HFFc6 (cell line): ENCODE data around the gene SLC35F1. TPM values are rescaled to one million over a fixed set of nuclear protein-coding genes. Genes with fewer than 3 reads are reported as not detected.

Experiments
- DNase-seq: peaks from one replicate; pipeline ENCODE4 v3.0.0-alpha.2; 2018
- H3K27ac Mint-ChIP-seq: 2 replicates; pipeline ENCODE4 v1.8.0; 2020; ENCODE audit warnings: mild to moderate bottlenecking, mixed read lengths
- H3K27me3 Mint-ChIP-seq: 2 replicates; pipeline ENCODE4 v1.8.0; 2021; ENCODE audit warnings: mild to moderate bottlenecking, moderate library complexity, mixed read lengths; ENCODE audit not compliant: insufficient read depth
- H3K36me3 Mint-ChIP-seq: 2 replicates; pipeline ENCODE4 v1.8.0; 2021; ENCODE audit warnings: low read depth, mixed read lengths
- H3K4me1 Mint-ChIP-seq: 2 replicates; pipeline ENCODE4 v1.8.0; 2020; ENCODE audit warnings: low read depth, mixed read lengths
- H3K4me3 Mint-ChIP-seq: 2 replicates; pipeline ENCODE4 v1.8.0; 2020; ENCODE audit warnings: mild to moderate bottlenecking, moderate library complexity, mixed read lengths
- H3K9me3 Mint-ChIP-seq: 2 replicates; pipeline ENCODE4 v1.8.0; 2020; ENCODE audit warnings: mild to moderate bottlenecking, mixed read lengths
- total RNA-seq, 6 experiments: library from RNA; stranded (reverse); fragmentation: NEBNext Ultra II Directional; extraction: Animal tissue kit (Norgen Biotek cat#: 25700); gene quantifications; 2 replicates in 1 of 6; 3 replicates in 5 of 6; pipeline ENCODE4 v1.2.3, GENCODE V29; 2021
- TF ChIP-seq, protein P1 (sequence below): fragments of 200-600 bp; sonication (generic); IDR thresholded peaks from 2 replicates; pipeline ENCODE4 v1.5.0; 2021; ENCODE audit warnings: antibody characterized with exemption, mild to moderate bottlenecking

Gene SLC35F1
- total RNA-seq, 6 experiments from 2014 or later, result not detected

DNA sequence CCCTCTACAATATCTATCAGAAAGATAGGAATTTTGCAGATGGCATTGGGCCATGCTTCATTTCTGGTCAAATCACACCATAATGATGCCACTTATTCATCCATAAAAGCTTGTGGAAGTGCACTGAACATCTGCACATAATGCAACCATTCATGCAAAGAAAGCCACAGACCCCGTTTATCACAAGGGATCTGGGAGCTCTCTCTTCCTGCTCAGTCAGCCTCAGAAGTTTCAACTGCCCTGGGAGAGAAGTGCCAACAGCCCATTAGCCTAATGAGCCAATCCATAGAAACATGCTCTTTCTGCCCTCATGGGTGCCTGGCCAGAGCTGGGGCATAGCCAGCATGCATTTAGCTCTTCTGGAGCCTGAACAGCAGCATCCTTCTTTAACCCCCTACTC is 85.8 kb downstream of the SLC35F1 start:
- Mint-ChIP-seq H3K4me3 (no peak overlapping the region), H3K27ac (no peak overlapping the region), H3K36me3 (no peaks in the 10 kb centered on the region), H3K27me3 (no peaks in the 10 kb centered on the region), H3K9me3 (peaks cover 19% of the 10 kb centered on the region), H3K4me1 (no peaks in the 10 kb centered on the region)
- DNase-seq, result no peak
- TF ChIP-seq, protein P1, sequence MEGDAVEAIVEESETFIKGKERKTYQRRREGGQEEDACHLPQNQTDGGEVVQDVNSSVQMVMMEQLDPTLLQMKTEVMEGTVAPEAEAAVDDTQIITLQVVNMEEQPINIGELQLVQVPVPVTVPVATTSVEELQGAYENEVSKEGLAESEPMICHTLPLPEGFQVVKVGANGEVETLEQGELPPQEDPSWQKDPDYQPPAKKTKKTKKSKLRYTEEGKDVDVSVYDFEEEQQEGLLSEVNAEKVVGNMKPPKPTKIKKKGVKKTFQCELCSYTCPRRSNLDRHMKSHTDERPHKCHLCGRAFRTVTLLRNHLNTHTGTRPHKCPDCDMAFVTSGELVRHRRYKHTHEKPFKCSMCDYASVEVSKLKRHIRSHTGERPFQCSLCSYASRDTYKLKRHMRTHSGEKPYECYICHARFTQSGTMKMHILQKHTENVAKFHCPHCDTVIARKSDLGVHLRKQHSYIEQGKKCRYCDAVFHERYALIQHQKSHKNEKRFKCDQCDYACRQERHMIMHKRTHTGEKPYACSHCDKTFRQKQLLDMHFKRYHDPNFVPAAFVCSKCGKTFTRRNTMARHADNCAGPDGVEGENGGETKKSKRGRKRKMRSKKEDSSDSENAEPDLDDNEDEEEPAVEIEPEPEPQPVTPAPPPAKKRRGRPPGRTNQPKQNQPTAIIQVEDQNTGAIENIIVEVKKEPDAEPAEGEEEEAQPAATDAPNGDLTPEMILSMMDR, result no peak

GRCh38 chr6:118012944-118013343 is 105.9 kb downstream of the SLC35F1 start:
- H3K27me3 Mint-ChIP-seq, result no peaks in the 10 kb centered on the region
- H3K4me1 Mint-ChIP-seq, result no peaks in the 10 kb centered on the region
- H3K27ac Mint-ChIP-seq, result no peak overlapping the region
- TF ChIP-seq, protein P1, result no peak
- H3K36me3 Mint-ChIP-seq, result no peaks in the 10 kb centered on the region
- H3K9me3 Mint-ChIP-seq, result peaks cover 25% of the 10 kb centered on the region
- DNase-seq, result no peak
- no peak overlapping the region for H3K4me3 Mint-ChIP-seq

GRCh38 chr6:118016532-118016931 is 109.5 kb downstream of the SLC35F1 start:
- H3K4me1 Mint-ChIP-seq, result no peaks in the 10 kb centered on the region
- no peaks in the 10 kb centered on the region for H3K27me3 Mint-ChIP-seq
- H3K9me3 Mint-ChIP-seq, result peaks cover 32% of the 10 kb centered on the region
- TF ChIP-seq, protein P1, result no peak
- no peak for DNase-seq
- no peak overlapping the region for H3K4me3 Mint-ChIP-seq
- H3K36me3 Mint-ChIP-seq, result no peaks in the 10 kb centered on the region
- H3K27ac Mint-ChIP-seq, result no peak overlapping the region

DNA sequence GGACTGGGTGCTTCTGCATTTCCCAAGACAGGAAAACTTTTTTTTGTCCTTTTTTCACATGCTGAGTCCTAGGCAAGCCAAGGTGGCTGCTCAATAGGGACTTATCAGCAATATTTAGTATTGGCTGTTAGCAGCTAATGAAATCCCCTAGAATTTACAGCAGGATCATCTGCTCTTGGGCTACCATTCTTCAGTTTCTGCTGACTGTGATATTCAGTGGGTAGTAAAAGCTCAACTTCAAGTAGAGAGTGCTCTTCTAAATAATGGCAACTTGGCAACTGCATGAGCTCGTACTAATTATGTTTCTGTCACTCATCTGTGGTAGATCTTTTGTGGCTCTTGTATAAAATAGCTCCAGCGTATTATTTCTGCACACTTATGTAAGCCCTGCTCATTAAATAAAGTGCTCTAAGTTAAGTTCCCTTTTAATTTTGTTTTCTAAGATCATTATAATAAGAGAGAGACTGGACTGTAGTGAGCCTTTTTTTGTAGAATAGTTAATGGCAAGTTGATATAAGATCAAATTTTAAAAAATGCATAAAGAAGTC is 110.3 kb downstream of the SLC35F1 start:
- no peaks in the 10 kb centered on the region; the same call in 1 of the 2 replicates for H3K27me3 Mint-ChIP-seq
- no peak overlapping the region for H3K4me3 Mint-ChIP-seq
- H3K9me3 Mint-ChIP-seq, result peaks cover 41% of the 10 kb centered on the region
- no peak overlapping the region for H3K27ac Mint-ChIP-seq
- TF ChIP-seq, protein P1, result no peak
- DNase-seq, result no peak
- no peaks in the 10 kb centered on the region for H3K4me1 Mint-ChIP-seq
- H3K36me3 Mint-ChIP-seq, result peaks cover 5% of the 10 kb centered on the region; the same call in 1 of the 2 replicates

- no peaks in the 10 kb centered on the region for H3K4me1 Mint-ChIP-seq
- H3K27ac Mint-ChIP-seq, result no peak overlapping the region
- TF ChIP-seq, protein P1, result no peak
- no peak overlapping the region for H3K4me3 Mint-ChIP-seq
- H3K36me3 Mint-ChIP-seq, result peaks cover 6% of the 10 kb centered on the region; the same call in 1 of the 2 replicates
- DNase-seq, result no peak
- no peaks in the 10 kb centered on the region; the same call in 1 of the 2 replicates for H3K27me3 Mint-ChIP-seq
- H3K9me3 Mint-ChIP-seq, result peaks cover 32% of the 10 kb centered on the region
Measured at GRCh38 chr6:118023771-118024170, 116.7 kb downstream of the SLC35F1 start.
